ENCODE results near the gene RAPGEF4.

RAPGEF4 gene

GRCh38 chr2:172735582-172736423, at the start of gene RAPGEF4:
Gene RAPGEF4, plus strand, starts transcription at chr2:172735845. Its CDS starts 139 bp downstream, at chr2:172735984.
- DNase-seq, result peak; percentile 56

- DNase-seq, result no peak
Observed at GRCh38 chr2:172693037-172693436, 42.6 kb upstream of the RAPGEF4 start.

- no peak for DNase-seq
Observed at GRCh38 chr2:172693529-172694455, 41.9 kb upstream of the RAPGEF4 start.

- no peak for DNase-seq
Observed at GRCh38 chr2:172697296-172697695, 38.3 kb upstream of the RAPGEF4 start.

- DNase-seq, result no peak
Observed at GRCh38 chr2:172698041-172698863, 37.4 kb upstream of the RAPGEF4 start.

- no peak for DNase-seq
Observed at GRCh38 chr2:172701250-172701649, 34.4 kb upstream of the RAPGEF4 start.

GRCh38 chr2:172702451-172702850, 33.2 kb upstream of the RAPGEF4 start:
- no peak for DNase-seq

- DNase-seq, result peak; percentile 74
Observed at GRCh38 chr2:172704072-172704936, 31.3 kb upstream of the RAPGEF4 start.

- DNase-seq, result no peak
Observed at GRCh38 chr2:172705352-172705751, 30.3 kb upstream of the RAPGEF4 start.

GRCh38 chr2:172708247-172708646, 27.4 kb upstream of the RAPGEF4 start:
- no peak for DNase-seq

GRCh38 chr2:172709566-172710291, 25.9 kb upstream of the RAPGEF4 start:
- DNase-seq, result no peak

GRCh38 chr2:172710584-172711047, 25.0 kb upstream of the RAPGEF4 start:
- DNase-seq, result peak; percentile 64

GRCh38 chr2:172711110-172711509, 24.5 kb upstream of the RAPGEF4 start:
- no peak for DNase-seq

GRCh38 chr2:172712251-172712650, 23.4 kb upstream of the RAPGEF4 start:
- no peak for DNase-seq

GRCh38 chr2:172713365-172713875, 22.2 kb upstream of the RAPGEF4 start:
- no peak for DNase-seq

- DNase-seq, result no peak
Observed at GRCh38 chr2:172722481-172722880, 13.2 kb upstream of the RAPGEF4 start.

- no peak for DNase-seq
Observed at GRCh38 chr2:172723286-172723685, 12.4 kb upstream of the RAPGEF4 start.

- no peak for DNase-seq
Observed at GRCh38 chr2:172724724-172725123, 10.9 kb upstream of the RAPGEF4 start.

GRCh38 chr2:172725284-172725683, 10.4 kb upstream of the RAPGEF4 start:
- DNase-seq, result no peak

- DNase-seq, result no peak
Observed at GRCh38 chr2:172725746-172726145, 9.9 kb upstream of the RAPGEF4 start.

Measured in NCI-H82 (cell line).